ENCODE data around the gene ROPN1B.

Gene ROPN1B

GRCh38 chr3:126005951-126006350, 37.0 kb downstream of the ROPN1B start:
- no peak for DNase-seq

DNA sequence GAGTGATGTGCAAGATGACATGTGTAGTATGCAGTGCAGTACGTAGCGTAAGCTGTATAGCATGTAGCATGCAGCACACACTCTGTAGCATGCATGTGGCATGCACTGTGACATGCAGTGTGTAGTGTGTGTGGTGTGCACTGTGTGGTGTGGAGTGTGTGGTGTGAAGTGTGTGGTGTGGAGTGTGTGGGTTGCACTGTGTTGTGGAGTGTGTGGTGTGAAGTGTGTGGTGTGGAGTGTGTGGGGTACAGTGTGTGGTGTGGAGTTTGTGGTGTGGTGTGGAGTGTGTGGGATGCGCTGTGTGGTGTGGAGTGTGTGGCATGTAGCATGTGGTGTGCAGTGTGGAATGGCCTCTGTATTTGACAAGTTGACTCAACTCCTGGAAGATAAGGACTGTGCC, 39.2 kb downstream of the ROPN1B start:
- DNase-seq, result no peak

GRCh38 chr3:126009181-126009580, 40.2 kb downstream of the ROPN1B start:
- no peak for DNase-seq

GRCh38 chr3:126013751-126014156, 44.8 kb downstream of the ROPN1B start:
- peak in 1 of 2 experiments; percentile 4 for DNase-seq

DNA sequence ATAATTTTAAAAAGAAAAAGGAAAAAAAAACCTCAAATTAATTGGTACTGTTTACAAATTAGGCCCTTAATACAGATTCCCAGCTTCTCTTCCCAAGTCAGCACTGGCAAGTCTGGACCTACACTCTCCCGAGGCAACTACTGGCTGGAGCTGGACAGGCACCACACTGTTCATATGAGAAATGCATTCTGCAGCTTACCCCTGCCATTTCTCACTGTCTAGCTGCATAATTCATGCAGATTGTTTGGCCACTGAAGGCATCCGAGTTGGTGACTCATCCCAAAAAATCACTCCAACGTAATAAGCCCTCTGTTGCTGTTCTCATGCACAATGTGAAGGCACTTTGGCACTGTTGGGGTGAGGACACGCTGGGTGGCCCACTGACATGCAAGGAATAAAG, 45.3 kb downstream of the ROPN1B start:
- no peak for DNase-seq

DNA sequence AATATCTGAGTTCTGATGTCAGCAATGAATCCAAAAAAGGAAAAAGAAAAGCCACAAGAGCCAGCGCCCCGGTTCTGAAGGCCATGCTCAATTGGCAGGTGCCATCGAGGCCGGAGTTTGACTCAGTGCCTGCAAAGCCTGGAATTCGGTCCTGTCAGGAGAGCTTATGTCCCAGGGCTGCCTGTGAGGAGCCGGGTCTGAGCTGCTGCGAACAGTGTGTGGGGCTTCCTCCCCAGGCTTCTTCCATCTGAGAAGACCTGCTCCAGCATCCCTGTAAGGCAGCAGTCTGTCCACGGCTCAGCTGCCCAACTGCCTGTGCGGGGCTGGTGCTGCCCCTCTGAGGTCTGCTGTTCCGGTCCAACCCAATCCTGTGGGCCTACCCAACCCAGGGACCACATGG, 46.1 kb downstream of the ROPN1B start:
- no peak for DNase-seq

- DNase-seq, result no peak
Measured at GRCh38 chr3:126016616-126017015, 47.6 kb downstream of the ROPN1B start.

GRCh38 chr3:126017362-126017761, 48.4 kb downstream of the ROPN1B start:
- DNase-seq, result no peak

DNA sequence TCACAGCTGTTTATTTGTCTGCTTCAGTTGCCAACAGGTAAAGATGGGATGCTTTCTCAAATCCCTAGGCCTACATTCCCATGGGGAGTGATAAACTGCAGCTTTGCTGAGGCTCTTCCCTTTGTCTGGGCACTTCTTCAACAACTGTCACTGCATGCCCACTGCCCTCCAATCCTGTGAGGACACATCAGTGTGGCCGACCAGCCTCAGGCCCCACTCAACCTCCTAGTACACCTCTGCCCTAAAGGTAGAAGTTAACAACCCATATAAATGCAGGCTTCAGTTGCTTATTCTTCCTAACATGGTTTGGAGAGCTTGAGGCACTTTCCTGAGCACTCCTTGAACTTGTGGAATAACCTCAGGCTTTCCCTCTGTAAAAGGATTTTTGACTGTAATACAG, 49.6 kb downstream of the ROPN1B start:
- no peak for DNase-seq

DNA sequence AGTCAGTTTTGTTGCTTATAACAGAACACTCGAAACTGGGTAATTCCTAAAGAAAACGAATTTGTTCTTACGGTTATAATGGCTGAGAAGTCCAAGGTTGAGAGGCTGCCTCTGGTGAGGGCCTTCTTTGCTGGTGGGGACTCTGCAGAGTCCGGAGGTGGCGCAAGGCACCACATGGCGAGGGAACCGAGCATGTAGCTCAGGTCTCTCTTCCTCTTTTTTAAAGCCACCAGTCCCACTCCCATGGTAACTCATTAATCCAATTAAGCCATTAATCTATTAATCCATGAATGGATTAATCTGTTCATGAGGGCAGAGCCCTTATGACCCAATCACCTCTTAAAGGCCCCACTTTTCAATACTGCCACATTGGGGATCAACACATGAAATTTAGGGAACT, 50.0 kb downstream of the ROPN1B start:
- DNase-seq, result no peak

DNA sequence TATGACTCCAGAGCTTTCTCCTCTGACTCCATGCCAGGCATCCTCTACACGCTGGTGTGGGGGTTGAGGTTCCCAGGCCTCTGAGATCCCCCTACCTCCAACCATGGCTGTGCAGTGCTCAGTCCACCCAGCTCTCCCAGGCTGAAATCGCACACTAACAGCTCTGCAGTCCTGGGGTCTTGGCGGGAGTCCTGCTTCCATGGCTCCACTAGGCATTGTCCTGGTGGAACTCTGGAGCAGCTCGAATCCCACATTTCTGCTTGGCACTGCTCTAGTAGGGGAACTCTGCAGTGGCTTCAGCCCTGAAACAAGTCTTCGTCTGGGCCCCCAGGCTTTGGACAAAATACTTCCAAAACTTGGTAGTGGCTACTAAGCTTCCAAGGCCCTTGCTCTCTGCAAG, 50.7 kb downstream of the ROPN1B start:
- DNase-seq, result no peak

- no peak for DNase-seq
Measured at GRCh38 chr3:126021224-126021623, 52.2 kb downstream of the ROPN1B start.

DNA sequence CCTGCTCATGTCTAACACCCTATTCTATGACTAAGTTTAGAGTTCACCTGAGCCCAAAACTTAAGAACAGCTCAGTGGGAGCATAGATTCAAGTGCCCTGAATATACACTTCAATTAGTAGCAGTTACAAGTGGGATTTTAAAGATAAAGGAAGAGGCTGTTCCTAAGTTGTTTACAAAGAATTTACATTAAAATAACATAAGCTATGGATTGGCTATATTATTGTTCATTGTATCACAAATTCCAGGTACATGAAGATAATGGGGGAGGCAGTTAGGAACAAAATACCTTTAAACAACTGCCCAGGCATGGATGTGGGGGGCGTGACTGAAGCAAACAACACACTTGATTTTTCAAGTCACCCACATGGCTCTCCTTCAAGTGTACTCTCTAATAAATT, 52.7 kb downstream of the ROPN1B start:
- no peak for DNase-seq

- DNase-seq, result no peak
Measured at GRCh38 chr3:126022741-126023359, 53.9 kb downstream of the ROPN1B start.

- DNase-seq, result no peak
Measured at GRCh38 chr3:126023390-126023789, 54.4 kb downstream of the ROPN1B start.

- DNase-seq, result no peak
Measured at GRCh38 chr3:126024049-126024854, 55.3 kb downstream of the ROPN1B start.

DNA sequence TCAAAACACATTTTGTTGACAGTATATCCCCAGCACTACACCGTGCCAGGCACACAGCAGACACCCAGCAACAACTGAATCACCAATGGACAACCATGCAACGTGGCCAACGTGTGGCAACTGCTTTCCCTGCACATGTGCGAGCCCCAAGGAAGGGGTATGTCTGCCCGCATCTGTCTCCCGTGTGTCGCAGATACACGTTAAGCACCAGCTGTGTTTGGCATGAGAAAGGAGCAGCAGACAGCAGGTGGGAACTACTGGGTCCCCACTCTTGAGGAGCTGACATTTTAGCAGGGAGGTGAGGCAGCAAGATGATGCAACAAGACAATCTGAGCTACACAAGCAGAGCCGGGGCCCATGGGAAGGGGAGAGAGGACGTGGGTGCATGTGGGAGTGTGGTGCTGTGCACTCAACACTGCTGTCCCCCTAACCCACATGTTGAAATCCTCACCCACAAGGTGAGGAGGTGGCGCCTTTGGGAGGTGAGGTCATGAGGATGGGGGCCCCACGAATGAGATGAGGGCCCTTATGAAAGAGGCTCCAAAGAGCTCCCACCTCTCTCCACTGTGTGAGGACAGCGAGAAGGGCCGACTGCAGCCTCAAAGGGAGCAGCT, 56.2 kb downstream of the ROPN1B start:
- DNase-seq, result peak in 1 of 2 experiments; percentile 4

- DNase-seq, result no peak
Measured at GRCh38 chr3:126025862-126026261, 56.9 kb downstream of the ROPN1B start.

GRCh38 chr3:126026277-126026751, 57.3 kb downstream of the ROPN1B start:
- DNase-seq, result peak in 1 of 2 experiments; percentile 5

DNA sequence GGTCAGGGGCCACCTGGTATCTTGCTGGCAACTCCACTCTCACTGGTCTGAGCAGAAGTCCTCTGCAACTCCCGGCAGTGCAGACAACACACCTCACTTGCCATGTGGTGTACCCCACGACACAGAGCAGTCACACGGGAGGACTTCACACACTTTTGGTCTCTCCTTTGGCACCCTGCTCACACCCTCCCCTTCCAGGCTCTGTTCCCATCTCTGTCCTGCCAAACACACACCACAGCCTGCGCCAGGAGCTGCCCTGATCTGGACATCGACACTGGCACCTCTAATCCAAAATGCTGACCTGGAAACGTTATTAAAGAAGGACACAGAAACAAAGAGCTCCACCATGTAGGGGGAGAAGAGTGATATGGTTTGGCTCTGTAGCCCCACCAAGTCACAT, 57.8 kb downstream of the ROPN1B start:
- DNase-seq, result no peak

DNA sequence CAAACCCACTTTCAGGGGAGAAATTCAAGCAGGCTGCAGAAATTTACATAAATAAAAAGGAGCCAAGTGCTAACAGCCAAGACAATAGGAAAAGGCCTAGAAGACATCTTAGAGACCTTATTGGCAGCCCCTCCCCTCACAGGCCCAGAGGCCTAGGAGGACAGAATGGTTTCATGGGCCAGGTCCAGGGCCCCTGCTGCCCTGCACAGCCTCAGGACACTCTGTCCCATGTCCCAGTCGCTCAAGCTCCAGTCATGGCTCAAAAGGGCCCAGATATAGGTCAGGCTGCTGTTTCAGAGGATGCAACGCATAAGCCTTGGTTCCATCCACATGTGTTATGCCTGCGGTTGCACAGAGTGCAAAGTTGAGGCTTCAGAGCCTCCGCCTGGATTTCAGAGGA, 59.1 kb downstream of the ROPN1B start:
- DNase-seq, result peak in 1 of 2 experiments; percentile 13

- DNase-seq, result no peak
Measured at GRCh38 chr3:126029241-126029640, 60.3 kb downstream of the ROPN1B start.

DNA sequence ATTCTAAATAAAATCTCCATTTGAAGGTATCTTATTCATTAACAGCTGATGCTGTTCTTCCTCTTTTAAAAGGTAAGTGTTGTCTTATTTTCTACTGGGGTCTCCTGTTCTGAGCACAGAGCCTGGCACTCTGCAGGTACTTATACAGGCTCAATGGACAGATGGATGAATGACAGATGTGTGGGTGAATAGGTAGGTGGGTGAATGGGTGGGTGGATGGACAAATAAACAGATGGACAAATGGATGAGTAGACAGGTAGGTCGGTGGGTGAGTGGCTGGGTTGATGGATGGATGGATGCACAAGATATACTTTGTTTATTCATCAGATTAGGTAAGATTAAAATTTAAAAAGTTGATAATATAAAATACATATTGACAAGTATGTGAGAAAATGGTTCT, 61.5 kb downstream of the ROPN1B start:
- no peak for DNase-seq

DNA sequence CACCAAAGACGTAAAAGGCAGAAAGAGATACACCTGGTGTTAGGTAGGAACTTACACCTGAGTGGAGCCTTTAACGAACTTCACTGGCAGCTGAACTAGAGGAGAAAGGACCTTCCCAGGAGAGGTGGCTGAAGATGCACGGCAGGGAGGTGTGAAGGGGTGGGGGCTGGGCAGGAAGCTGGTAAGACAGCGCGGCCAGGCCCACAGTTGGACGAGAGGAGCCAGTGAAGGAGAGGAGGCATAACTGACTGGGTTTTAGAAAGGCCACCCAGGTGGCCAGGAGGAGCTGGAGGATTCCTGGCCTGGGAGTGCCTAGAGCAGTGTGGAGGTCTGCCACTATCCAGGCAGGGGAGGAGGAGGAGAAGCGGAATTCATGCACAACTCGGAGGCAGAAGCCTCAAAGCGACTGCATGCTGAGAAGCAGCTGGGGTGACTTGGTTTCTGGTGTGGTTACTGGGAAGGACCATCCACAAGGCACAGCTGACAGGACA, 63.0 kb downstream of the ROPN1B start:
- DNase-seq, result peak in 1 of 2 experiments; percentile 8
